Stimulated activated CD4-positive, alpha-beta T cell treated with anti-CD3 and anti-CD28 coated beads, Interleukin-15, amount 100 ng/mL, for 24 hours (primary cell): ENCODE results near the gene CDKN2B.

Source experiments
- DNase-seq: peaks from one replicate; pipeline ENCODE4 v3.0.0-alpha.2; 2020

Gene CDKN2B

DNA sequence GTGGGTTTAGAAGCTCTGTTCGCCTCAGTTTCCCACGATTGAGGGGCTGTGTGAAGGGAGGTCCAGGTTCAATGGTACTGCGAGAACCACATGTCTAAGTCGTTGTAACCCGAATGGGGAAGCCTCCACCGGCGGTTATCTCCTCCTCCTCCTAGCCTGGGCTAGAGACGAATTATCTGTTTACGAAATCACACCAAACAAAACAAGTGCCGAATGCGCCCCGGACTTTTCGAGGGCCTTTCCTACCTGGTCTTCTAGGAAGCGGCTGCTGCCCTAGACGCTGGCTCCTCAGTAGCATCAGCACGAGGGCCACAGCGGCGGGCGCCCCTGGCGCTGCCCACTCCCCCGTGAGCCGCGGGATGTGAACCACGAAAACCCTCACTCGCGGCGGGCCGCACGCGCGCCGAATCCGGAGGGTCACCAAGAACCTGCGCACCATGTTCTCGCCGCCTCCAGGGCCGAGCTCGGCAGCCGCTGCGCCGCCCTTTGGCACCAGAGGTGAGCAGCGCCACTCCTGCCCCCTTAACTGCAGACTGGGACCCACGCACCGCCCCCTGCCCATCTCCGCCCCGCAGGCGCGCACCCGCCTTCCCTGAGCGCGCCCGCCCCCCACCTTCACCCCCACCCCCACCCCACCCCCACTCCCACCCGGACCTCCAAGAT lies 15.1 kb downstream of the CDKN2B start, which contains the start of gene CDKN2A:
Gene CDKN2A, minus strand, starts transcription at position 500 of the 663 bp plus-strand sequence.
- DNase-seq = peak; percentile 59

DNA sequence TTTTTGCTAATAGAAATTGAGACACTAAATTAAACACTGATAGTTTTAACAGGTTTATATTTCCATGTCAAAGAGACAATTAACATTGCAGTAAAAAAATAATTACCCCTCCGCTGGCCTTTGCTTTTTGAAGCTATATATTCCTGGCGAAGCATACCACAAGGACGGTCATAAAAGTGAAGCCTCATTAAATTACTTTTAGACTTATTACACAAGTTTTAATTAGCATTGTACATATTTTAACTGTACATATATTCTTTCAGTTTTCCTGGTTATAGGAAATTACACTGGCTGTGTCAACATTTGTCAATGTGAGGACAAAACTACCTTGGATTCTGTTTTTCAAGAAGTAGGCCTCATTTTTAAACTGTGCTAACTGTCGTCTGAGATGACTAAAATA lies 16.1 kb downstream of the CDKN2B start:
- DNase-seq = no peak

DNA sequence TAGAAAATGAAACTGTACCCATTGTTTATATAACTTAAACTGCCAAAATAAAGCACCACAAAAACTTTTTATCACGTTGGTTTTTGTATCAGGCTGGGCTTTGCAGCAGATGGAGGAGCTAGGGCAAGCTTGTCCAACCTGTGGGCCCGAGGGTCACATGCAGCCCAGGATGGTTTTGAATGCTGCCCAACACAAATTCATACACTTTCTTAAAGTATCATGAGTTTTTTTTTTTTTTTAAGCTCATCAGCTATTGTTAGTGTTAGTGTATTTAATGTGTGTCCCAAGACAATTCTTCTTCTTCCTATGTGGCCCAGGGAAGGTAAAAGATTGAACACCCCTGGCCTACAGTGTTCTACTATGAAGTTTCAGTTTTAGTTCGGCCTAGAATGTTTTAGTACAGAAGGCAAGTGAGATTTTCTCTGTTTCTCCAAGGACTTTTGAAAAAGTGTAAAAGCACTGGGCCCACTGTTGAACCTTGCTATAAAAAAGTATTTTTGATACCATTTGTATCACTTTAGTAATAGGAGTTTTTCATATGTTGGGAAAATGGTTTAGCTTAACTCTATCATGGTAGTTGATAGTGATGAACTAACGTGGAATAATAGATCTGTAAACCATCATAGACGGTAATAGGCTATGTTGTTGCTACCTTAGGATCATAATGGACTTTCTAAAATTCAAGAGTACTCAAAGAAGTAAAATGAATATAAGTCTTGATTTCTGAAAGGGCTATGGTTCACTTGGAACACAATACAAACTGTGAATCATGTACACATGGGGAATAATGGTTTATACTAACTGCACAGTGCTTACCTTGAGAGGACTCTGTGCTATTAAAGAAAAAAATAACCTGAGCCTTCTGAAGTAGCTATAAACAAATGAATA lies 17.8 kb downstream of the CDKN2B start:
- DNase-seq = no peak

DNA sequence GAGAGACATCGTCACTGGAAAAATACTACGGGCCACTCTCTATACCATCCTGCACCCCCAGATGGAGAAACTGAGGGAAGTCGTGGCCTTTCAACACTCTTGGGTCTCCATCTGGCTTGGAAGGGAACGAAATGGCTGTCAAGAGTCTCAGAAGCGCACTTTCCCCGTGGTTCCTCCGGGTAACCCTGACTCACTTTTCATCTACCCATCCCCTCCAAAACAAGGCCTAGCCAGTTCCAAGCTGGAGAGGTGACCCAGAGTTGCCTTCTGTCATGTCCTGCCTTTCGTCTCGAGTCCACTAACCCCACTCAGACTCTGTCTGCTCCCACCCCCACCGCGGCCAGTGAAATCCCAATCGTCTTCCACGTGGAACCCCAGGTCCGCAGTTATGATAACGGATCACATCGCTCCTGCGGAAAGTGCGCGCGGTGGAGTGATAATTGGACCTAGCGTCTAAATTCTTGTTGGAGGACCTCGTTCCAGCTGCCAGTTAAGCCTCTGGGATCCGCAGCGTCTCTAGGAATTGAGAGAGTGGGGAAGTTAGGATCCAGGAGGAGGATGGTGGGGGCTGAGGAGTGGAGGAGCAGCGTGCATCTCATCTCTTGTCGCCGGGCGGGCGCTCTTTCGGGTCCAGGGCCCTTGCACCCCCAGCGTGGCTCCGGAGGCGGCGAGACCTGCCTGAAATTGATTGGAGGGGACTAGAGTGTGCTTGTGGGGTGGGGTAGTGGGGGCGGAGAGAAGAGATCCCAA lies 19.5 kb downstream of the CDKN2B start:
- DNase-seq = no peak

DNA sequence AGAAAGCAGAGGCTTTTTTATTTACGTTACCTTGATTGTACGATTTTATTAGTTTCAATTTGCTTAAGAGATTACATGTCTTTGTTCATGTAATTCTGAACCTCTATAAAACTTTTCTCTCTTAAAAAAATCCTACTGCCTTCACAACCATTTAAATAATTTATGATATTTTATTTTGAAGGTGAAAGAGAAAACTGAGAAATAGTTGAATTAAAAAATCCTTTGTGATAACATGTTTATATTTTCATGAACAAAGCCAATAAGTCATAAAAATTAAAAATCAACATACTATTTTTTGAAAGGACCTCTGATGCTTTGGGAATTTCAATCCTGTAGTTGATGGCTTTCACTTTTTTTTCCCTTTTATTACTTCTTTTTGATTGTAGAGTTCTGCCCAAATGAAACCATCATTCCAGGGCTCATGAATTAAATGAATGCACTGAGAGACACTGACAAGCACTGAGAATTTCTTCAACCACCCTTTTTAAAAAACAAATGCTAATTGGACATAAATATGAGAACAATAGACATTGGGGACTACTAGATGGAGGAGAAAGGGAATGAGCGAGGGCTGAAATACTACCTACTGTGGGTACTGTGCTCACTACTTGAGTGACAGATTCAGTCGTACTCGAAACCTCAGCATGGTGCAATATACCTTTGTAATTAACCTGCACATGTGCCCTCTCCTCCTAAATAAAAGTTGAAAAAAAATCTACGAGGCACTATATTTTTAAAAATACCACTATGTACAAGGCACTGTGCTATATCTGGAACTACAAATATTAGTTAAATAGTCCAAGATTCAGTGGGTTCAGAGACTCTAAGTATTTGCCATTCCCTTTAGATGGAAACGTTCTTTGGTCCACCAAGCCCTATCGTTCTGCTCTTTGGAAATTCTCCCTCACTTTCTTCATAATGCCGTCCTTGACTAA lies 20.8 kb downstream of the CDKN2B start:
- DNase-seq = no peak

DNA sequence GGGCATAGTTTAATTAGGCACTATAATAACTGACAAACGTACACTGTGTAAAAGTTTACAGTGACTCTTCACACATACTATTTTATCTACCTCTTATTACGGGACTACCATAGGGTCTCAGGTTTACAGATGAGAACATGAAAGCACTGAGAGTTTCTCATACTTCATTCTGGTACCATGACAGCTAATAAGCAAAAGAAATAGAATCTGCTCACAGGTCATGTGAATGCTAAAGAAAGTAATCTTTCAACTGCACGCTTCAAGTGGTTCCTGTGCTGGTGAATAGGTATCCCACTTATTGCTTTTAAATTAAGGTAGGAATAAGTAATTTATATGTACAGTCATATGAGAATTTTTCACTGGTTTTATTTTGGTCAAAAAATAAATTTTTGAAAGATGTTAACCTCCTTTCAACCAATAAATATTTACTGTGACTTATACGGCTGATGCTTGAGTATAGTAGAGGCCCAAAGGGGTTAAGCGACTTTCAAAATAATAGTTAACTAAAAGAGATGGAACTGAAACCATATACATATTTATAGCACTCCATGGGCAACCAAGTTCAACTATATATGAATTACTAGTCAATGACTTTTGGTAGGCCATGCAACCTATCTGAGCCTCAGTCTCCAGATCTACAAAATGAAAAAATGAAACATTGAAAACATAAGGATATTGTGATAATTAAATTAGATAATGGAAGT lies 23.0 kb downstream of the CDKN2B start:
- DNase-seq = no peak

DNA sequence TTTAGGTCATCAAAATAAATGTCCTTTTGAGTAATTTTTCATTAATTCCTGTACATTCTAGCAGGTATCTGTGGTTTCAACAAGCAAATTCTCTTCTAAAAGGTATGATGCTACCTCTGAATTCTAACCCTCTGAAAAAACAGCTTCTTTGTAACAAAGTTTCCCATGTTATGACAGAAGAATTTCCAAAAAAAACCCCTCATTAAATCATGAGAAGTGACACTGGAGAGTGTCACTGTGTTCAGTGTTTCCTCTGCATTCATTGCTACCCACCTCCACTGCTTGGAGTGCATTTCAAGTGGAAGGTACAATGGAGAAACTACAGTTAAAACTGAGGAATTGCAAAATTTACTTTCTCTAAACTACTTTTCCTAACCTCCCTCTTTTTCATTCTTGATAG lies 25.0 kb downstream of the CDKN2B start:
- no peak for DNase-seq

DNA sequence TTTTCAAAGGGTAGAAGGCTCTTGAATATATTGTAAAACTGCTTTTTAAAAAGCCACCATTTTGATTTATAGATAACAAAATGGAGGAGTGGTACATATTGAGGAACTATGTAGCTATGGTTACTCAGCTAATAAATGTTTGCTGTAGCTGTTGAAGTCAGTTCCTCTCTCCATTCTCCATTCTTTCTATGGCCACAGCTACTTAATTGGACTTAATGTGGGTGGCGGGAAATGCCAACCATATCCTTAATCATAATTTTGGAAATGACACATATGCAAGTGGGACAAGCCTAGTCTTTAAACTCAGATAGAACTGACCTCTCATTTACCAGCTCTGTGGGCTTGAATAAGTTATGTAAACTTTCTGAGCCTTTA lies 25.6 kb downstream of the CDKN2B start:
- DNase-seq = no peak

DNA sequence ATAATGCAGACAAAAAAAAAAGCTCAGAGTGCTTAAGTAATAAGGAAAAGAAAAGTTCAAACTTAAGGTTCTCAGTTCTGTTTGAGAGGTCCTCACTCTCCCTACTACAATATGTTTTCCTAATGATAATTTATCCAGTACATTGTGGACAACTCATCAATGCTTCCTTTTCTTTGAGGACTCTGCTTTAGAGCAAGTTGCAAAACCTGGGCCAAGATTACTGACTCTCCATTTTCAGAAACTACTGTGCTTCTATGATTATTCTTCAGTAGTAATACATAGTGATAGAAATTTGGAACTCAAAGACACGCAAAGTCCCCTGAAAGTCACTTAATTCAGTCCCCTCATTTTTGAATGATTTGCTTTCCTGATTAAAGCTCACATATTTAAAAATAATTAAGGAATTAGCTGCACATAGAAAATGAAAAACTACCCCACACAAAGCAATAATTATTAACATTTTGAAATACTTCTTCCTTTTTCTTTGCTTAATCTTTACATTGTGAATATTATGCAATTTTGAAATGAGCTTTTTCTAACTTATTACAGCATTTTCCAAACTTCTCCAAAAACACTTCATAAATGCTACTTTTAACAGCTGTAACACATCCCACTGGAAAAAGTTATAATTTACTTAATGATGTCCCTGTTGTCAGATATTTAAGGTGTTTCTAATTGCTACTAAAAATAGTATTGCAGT lies 26.1 kb downstream of the CDKN2B start:
- no peak for DNase-seq

DNA sequence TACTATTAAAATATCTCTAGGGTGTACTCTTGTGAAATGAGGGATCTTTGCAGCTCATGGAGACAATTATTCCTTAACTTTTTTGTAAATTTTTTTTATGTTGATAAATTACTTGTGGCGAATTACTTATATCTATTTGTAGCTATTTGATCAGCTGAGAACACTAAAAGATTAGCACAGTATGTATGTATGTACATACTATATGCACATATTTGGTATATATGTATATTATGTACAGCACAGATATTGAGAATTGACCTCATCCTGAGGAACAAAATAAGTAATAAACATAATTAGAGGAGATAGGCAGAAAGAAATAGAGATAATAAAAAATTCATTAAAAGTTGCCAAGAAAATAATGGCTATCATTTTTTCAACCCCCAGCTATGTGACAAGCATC lies 26.7 kb downstream of the CDKN2B start:
- DNase-seq = no peak

DNA sequence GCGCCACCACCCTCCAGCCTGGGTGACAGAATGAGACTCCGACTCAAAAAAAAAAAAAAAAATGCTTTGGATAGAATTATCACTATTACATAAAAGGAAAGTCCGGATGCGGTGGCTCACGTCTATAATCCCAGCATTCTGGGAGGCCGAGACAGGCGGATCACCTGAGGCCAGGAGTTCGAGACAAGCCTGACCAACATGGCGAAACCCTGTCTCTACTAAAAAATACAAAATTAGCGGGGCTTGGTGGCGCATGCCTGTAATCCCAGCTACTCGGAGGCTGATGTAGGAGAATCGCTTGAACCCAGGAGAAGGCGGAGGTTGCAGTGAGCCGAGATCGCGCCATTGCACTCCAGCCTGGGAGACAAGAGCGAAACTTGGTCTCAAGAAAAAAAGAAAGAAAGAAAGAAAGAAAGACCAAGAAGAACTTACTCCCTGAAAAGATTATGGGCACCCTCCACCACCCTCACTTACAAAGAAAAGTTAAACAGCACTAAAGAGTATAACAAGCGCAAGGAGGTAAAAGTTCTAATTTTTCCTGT lies 32.7 kb downstream of the CDKN2B start:
- DNase-seq = no peak

DNA sequence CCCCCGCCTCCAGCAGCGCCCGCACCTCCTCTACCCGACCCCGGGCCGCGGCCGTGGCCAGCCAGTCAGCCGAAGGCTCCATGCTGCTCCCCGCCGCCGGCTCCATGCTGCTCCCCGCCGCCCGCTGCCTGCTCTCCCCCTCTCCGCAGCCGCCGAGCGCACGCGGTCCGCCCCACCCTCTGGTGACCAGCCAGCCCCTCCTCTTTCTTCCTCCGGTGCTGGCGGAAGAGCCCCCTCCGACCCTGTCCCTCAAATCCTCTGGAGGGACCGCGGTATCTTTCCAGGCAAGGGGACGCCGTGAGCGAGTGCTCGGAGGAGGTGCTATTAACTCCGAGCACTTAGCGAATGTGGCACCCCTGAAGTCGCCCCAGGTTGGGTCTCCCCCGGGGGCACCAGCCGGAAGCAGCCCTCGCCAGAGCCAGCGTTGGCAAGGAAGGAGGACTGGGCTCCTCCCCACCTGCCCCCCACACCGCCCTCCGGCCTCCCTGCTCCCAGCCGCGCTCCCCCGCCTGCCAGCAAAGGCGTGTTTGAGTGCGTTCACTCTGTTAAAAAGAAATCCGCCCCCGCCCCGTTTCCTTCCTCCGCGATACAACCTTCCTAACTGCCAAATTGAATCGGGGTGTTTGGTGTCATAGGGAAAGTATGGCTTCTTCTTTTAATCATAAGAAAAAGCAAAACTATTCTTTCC lies 34.2 kb downstream of the CDKN2B start:
- peak; percentile 69 for DNase-seq

DNA sequence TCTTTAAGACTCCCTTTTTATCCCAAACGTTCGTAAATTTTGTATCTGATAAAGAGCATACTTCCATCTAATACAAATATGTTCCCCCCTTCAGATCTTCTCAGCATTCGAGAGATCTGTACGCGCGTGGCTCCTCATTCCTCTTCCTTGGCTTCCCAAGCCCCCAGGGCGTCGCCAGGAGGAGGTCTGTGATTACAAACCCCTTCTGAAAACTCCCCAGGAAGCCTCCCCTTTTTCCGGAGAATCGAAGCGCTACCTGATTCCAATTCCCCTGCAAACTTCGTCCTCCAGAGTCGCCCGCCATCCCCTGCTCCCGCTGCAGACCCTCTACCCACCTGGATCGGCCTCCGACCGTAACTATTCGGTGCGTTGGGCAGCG lies 34.8 kb downstream of the CDKN2B start:
- no peak for DNase-seq

DNA sequence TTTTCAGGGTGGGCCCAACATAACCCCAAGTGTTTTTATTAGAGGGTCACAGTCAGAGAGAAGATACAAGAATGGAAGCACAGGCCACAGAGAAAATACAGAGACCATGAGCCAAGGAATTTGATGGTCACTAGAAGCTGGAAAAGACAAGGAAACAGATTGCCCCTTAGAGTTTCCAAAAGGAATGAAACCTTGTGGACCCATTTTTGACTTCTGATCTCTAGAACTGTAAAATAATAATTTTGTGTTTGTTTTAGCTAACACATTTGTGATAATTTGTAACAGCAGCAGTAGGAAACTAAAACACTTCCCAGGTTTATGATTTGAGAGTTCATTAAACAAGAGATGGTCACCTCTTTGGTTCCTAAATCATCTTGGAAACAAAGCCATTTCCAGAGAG lies 36.7 kb downstream of the CDKN2B start:
- DNase-seq = no peak

DNA sequence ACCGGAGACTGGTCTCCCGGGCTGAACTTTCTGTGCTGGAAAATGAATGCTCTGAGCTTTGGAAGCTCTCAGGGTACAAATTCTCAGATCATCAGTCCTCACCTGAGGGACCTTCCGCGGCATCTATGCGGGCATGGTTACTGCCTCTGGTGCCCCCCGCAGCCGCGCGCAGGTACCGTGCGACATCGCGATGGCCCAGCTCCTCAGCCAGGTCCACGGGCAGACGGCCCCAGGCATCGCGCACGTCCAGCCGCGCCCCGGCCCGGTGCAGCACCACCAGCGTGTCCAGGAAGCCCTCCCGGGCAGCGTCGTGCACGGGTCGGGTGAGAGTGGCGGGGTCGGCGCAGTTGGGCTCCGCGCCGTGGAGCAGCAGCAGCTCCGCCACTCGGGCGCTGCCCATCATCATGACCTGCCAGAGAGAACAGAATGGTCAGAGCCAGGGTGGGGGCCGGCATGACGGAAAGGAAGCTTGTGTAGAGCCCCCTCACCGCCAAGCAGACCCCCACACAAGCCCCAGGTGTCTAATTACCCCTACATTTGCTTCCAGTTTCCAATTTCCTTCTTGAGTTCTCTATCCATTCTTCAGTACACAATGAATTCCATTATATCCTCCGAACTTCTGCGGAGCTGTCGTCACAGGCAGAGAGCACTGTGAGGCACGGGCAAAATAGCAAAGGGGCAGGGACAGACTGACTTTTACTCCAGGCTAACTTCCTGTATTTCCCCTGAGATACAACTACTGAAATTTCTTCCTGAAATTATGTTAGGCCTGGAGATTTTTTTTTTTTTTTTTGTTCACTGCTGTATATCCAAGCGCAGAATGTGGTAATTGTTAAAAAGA lies 38.1 kb downstream of the CDKN2B start:
- no peak for DNase-seq

DNA sequence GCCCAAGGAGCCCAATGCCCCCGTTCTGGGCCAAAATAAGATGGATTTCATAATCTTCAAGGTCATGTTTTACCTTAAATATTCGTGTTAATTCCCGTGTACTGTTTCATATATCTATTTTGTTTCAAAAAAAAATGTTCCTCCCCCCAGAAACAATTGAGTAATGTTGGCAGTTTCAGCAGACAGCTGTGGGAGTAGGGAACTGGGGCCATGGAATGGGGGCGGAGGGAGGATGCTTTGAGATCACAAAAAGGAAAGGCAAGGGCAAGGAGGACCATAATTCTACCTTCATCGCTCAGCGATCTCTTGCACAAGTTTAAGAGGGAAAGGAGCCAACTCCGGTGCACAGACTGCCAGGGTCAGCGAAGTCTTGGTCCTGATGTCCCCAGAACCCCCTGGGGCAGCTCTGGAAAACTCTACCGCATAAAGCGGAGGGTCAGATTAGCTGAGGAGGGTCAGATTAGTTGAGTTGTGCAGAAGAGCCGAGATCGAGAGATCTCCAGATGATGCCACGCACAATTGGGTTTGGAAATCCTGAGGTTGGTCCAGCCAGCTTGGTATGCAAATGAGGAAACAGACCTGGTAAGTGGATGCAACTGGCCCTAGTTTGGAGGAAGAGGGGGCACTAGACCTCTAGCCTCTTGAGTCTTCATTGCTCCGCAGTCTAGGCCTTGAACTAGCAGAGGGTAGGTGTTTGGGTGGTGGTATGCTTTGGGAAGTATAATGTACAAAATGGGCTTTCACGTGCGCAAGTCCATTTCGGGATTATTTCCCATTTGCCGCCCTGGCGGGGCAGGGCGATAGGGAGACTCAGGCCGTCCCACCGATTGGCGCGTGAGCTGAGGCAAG lies 38.9 kb downstream of the CDKN2B start:
- no peak for DNase-seq

DNA sequence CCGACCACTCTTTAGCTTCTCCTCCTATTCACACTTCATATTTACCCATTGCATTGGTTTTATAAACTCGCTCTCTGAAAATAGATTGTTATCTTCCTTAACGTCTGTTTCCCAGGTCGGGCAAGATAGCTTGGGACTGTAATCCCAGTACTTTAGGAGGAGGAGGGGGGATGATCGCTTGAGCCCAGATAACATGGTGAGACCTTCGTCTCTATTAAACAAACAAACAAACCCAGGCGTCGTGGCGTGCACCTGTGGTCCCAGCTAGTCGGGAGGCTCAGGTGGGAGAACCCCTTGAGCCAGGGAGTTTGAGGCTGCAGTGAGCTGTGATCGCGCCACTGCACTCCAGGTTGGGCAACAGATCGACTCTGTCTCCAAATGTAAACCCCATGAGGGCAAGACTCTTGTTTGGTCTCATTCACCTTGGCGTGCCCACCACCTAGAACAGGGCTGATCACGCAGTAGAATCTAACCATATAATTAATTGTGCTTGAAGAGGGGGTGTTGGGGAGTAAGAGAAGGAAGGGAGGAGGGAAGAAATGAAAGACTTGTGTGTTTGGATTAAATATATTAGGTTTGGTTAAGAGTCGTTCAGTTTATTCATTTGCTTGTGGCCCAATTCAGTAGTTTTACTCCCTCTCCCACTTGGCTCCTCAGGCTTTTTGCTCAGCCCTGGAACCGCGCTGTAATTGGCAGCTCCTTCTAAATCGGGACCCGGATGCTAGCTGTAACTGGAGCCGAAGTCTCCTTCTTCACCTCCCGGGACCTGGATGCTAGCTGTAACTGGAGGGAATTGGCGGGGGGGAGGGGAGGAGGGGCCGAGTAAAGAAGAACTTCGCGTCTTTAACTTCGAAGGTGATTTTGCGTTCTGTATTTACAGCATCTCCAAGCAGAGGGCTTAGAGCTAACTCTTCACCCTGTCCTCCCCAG lies 39.8 kb downstream of the CDKN2B start:
- no peak for DNase-seq
